Stimulated activated CD4-positive, alpha-beta T cell treated with anti-CD3 and anti-CD28 coated beads, Interleukin-12 subunit alpha, Interleukin-12 subunit beta, amount 100 ng/mL, for 48 hours (primary cell): ENCODE data around the gene TEDC2.

Source experiments
- DNase-seq, 3 donors: peaks; one replicate each; pipeline ENCODE4 v3.0.0-alpha.2; 2020; ENCODE audit warnings: low read depth in 2 of 3, low spot score in 1 of 3

TEDC2 gene

DNA sequence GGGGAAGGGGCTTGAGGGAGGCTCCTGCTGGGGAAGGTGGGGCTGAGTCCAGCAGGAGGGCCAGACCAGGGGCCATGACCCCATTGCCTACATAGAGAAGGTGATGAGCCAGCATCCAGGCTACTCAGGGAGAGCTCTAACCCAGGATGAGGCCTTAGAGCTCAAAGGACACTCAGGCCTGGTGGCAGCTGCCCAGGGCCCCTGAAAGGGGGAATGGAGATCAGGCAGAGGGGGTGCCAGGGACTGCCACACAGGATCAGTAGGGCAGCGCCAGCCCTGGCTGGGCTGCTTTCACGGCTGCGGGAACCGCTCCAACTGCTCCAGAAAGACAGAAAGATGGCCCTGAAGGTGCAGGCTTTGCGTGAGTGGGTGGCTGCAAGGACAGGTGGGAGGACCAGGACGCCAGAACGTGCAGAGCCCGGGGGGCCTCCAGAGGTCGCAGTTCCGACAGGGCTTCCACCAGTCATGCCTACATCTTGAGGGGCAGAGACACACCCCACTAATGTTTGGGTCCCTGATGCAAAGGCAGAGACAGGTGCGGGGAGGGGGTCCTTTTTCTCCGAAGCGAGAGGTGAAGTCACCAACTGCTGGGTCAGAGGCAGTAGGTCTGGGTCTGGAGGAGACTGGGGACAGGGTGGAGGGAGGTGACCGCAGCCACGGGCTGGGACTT lies 53.0 kb downstream of the TEDC2 start:
- no peak for DNase-seq

DNA sequence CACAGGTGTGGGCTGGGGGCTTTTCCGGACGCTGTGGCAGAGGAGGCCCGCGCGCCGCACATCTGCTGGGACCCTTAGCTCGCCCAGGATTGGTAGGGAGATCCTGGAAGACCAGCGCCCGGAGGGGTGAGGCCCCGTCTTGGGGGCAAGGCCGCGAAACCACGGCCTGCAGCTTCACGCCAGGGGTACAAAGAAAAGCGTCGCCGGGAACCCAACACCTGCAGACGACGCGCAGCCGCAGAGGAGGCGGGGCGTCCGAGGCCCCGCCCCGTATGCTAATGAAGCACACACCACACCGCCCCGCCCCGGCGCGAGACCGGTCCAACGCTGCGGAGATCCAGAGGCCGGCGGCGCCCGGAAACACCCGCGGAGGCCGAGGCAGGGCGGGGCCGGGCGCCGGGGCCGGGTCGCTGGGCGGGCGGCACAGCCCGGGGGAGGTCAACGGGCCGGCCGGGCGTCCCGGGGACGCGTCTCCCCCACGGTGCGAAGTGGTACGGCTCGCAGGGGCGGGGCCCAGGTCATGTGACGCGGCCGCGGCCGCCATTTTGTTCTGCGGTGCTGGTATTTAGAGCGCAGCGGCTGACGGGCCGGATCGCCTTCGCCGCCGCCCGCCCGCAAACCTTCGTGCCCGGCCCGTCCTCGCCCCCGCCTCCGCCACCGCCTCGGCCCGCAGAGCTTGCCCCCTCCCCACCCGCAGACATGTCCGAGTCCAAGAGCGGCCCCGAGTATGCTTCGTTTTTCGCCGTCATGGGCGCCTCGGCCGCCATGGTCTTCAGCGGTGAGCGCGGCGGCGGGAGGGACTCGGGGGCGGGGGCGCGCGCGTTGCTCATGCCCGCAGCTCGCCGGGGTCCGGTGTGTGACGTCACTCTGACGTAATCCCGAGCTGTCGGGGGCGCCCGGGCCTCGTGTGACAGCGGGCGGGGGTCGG lies 53.8 kb downstream of the TEDC2 start, which contains the start of gene ATP6V0C:
Gene ATP6V0C (plus strand): TSS at position 548 of the 928 bp plus-strand sequence. CDS start 152 bp downstream, at position 700.
- peak; percentile 78 to 84 (median 80) for DNase-seq
